Transverse colon (tissue), 4 donors: ENCODE results near the gene DAB2. TPM values are rescaled to one million over a fixed set of nuclear protein-coding genes. Genes with fewer than 3 reads are reported as not detected.

Experiments used
- DNase-seq: peaks from one replicate; pipeline ENCODE4 v3.0.0-alpha.2; 2019
- H3K27ac ChIP-seq, 4 donors: fragments of 200-600 bp; sonication (generic); 2 replicates each; pipeline ENCODE4 v1.5.1; 2016 to 2018; ENCODE audit warnings: inconsistent platforms in 4 of 4
- H3K27me3 ChIP-seq: fragments of 200-600 bp; sonication (generic); 2 replicates; pipeline ENCODE4 v1.5.1; 2017; ENCODE audit warnings: inconsistent platforms
- H3K36me3 ChIP-seq, 4 donors: fragments of 200-600 bp; sonication (generic); 2 replicates each; pipeline ENCODE4 v1.5.1; 2017 to 2019; ENCODE audit warnings: inconsistent platforms in 4 of 4
- H3K4me1 ChIP-seq, 4 donors: fragments of 200-600 bp; sonication (generic); 2 replicates each; pipeline ENCODE4 v1.5.1; 2017 to 2020; ENCODE audit warnings: inconsistent platforms in 4 of 4
- H3K4me3 ChIP-seq, 4 donors: fragments of 200-600 bp; sonication (generic); 1 replicate in 1 of 4; 2 replicates in 3 of 4; pipeline versions ENCODE4 v1.5.1 to v1.6.1; 2017 to 2019; ENCODE audit warnings: inconsistent platforms in 4 of 4
- H3K9me3 ChIP-seq, 2 donors: fragments of 200-600 bp; sonication (generic); 2 replicates each; pipeline ENCODE4 v1.5.1; 2017 to 2019; ENCODE audit warnings: inconsistent platforms in 2 of 2
- EP300 ChIP-seq: sonication (generic); formaldehyde crosslinking; IDR thresholded peaks from one replicate; pipeline ENCODE4 v1.6.1; 2017; ENCODE audit warnings: antibody characterized with exemption, low read depth
- POLR2A ChIP-seq: fragments of 450-650 bp; IDR thresholded peaks from one replicate; pipeline ENCODE4 v1.6.1; 2016; ENCODE audit warnings: antibody characterized with exemption, mild to moderate bottlenecking, moderate library complexity
- POLR2AphosphoS5 ChIP-seq, 3 donors: sonication (generic); formaldehyde crosslinking; IDR thresholded peaks; one replicate each; pipeline ENCODE4 v1.6.1; 2016; ENCODE audit warnings: antibody characterized with exemption in 3 of 3
- WGBS, 2 donors: methylation state at CpG; one replicate each; pipeline ENCODE4 v1.1.5; 2018; ENCODE audit warnings: low coverage in 1 of 2; 5-methylcytosine and 5-hydroxymethylcytosine counted together
- in situ Hi-C, 4 donors: fragments of 200-750 bp; cut with MboI; loops; one replicate each; pipeline versions ENCODE4 v1.15.0 to v1.15.1; 2017; ENCODE audit warnings: low sequenced_read_pairs in 3 of 4, low pct_ligation_motif_present in 1 of 4, low pct_unique_long_range_greater_than_20kb in 1 of 4
- intact Hi-C: fragments of 100-400 bp; cut with DNase I; formaldehyde crosslinking; loops from one replicate; pipeline ENCODE4 v1.15.1; 2023; ENCODE audit warnings: low total_unique reads
- total RNA-seq, 4 donors: library from RNA; depleted of rRNA; stranded (reverse); fragments of >200 nt; gene quantifications; one replicate each; pipeline ENCODE4 v1.1.0, GENCODE V29; 2016
- TF ChIP-seq, protein P1 (sequence below), 5 experiments: fragments of 200-600 bp in 3 of 5; fragments of 450-650 bp in 2 of 5; sonication (generic) in 3 of 5; IDR thresholded peaks; 1 replicate in 2 of 5; 2 replicates in 3 of 5; pipeline ENCODE4 v1.5.1; 2016 to 2017; ENCODE audit warnings: antibody characterized with exemption in 5 of 5, inconsistent platforms in 3 of 5, mild to moderate bottlenecking in 2 of 5, moderate library complexity in 1 of 5

DAB2 gene
- total RNA-seq, 4 donors from 2014 or later: 34.4 to 143 (median 53.1) TPM

DNA sequence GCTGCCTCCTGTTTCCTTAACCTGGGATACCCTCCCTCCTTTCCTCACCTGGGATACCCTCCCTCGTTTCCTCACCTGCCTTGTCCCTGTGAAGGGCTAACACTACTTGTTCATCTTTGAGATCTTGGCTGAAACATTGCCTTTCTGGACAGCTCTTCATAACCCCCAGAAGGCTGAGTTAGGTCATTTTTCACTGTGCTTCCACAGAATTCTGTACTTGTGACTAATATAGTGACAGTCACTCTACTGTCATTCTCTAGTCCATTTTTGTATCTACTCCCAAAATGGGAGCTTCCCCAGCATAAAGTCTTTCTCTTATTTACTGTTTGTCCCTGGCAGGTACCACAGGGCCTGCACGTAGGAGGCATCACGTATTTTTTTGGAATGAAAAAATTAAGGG is 21.5 kb upstream of the DAB2 start:
- H3K36me3 ChIP-seq: no peaks in the 10 kb centered on the region
- intact Hi-C loops (no loop called here), in situ Hi-C loops (no loop called here)
- H3K9me3 ChIP-seq: no peaks in the 10 kb centered on the region
- no peak overlapping the region for H3K4me3 ChIP-seq
- no peak for DNase-seq
- WGBS, 2 donors: 93 to 95% methylated on average over 3 of the region's 3 CpGs
- H3K27ac ChIP-seq: no peak overlapping the region
- H3K4me1 ChIP-seq: peaks cover 0 to 25% (median 4%) of the 10 kb centered on the region in 4 donors
- no peaks in the 10 kb centered on the region for H3K27me3 ChIP-seq
- TF ChIP-seq EP300 (no peak), POLR2A (no peak), POLR2AphosphoS5 (IDR thresholded peaks at IDR 0.05) (no peak)
- TF ChIP-seq, protein P1, sequence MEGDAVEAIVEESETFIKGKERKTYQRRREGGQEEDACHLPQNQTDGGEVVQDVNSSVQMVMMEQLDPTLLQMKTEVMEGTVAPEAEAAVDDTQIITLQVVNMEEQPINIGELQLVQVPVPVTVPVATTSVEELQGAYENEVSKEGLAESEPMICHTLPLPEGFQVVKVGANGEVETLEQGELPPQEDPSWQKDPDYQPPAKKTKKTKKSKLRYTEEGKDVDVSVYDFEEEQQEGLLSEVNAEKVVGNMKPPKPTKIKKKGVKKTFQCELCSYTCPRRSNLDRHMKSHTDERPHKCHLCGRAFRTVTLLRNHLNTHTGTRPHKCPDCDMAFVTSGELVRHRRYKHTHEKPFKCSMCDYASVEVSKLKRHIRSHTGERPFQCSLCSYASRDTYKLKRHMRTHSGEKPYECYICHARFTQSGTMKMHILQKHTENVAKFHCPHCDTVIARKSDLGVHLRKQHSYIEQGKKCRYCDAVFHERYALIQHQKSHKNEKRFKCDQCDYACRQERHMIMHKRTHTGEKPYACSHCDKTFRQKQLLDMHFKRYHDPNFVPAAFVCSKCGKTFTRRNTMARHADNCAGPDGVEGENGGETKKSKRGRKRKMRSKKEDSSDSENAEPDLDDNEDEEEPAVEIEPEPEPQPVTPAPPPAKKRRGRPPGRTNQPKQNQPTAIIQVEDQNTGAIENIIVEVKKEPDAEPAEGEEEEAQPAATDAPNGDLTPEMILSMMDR (IDR thresholded peaks at IDR 0.05): no peak

DNA sequence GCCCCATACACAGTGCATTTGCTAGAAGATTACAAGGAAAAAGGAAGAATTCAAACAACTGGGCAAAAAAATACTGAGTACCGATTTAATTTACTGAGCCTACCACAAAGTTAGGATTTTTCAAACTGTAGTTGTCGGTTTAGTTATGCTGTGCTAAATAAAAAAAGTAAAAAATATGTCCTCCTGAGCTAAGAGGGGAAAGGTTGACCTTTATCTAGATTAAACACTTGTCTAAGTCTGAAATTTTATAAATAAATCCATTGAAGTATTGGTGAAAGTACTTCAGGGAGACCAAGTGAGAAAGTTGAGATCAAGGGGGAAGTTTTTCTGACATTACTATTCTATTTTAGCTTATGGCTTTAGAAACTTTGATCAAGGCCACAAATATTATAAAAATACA is 19.1 kb upstream of the DAB2 start:
- Histone ChIP-seq H3K27ac (no peak overlapping the region), H3K4me3 (no peak overlapping the region), H3K4me1 (peaks cover 0 to 14% (median 0%) of the 10 kb centered on the region in 4 donors), H3K36me3 (no peaks in the 10 kb centered on the region), H3K27me3 (no peaks in the 10 kb centered on the region), H3K9me3 (no peaks in the 10 kb centered on the region)
- DNase-seq: no peak
- TF ChIP-seq EP300 (no peak), POLR2A (no peak)
- TF ChIP-seq, protein P1 (IDR thresholded peaks at IDR 0.05): no peak
- intact Hi-C loops: no loop called here
- in situ Hi-C loops: no loop called here
- 88 to 100% methylated on average over 1 to 2 of the region's 2 CpGs for WGBS, 2 donors

- in situ Hi-C loops: no loop called here
- TF ChIP-seq, protein P1 (IDR thresholded peaks at IDR 0.05): no peak
- TF ChIP-seq POLR2A (no peak), POLR2AphosphoS5 (IDR thresholded peaks at IDR 0.05) (no peak), EP300 (no peak)
- DNase-seq: no peak
- Histone ChIP-seq H3K4me3 (no peak overlapping the region), H3K27me3 (no peaks in the 10 kb centered on the region), H3K27ac (no peak overlapping the region), H3K4me1 (peaks cover 0 to 10% (median under 1%) of the 10 kb centered on the region in 4 donors), H3K9me3 (no peaks in the 10 kb centered on the region), H3K36me3 (no peaks in the 10 kb centered on the region)
- WGBS, 2 donors: 74 to 82% methylated on average over 3 of the region's 3 CpGs
- intact Hi-C loops: no loop called here
Measured at GRCh38 chr5:39442991-39443390, 18.2 kb upstream of the DAB2 start.

DNA sequence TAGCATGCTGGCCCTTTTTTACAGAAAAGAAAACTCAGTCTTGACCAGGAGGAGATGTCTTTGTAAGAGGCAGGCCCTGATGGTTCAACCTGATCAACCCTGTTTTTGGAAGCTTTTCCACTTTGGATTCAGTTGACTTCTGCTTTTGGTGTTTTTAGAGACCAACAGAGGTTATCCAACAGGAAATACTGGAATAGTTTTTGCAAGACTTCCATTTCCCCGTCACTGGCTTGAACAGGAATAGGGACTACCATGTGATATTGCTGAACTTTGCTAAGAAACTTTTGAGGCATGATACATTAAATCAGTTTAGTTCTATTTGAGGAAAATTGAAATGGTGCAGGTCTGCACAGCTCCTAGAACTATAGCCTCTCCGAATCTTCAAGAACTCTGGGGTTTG is 17.1 kb upstream of the DAB2 start:
- WGBS, 2 donors: 59 to 93% methylated on average over 2 of the region's 2 CpGs
- Histone ChIP-seq H3K27ac (peak overlapping the region in 1 of 4 donors; percentile 1), H3K36me3 (no peaks in the 10 kb centered on the region), H3K4me3 (no peak overlapping the region), H3K27me3 (no peaks in the 10 kb centered on the region), H3K4me1 (peaks cover 0 to 10% (median 6%) of the 10 kb centered on the region in 4 donors), H3K9me3 (no peaks in the 10 kb centered on the region)
- intact Hi-C loops (no loop called here), in situ Hi-C loops (no loop called here)
- no peak for DNase-seq
- TF ChIP-seq POLR2AphosphoS5 (IDR thresholded peaks at IDR 0.05) (no peak), POLR2A (no peak), EP300 (no peak)
- TF ChIP-seq, protein P1 (IDR thresholded peaks at IDR 0.05): no peak
